ENCODE results near the gene SLC8A2. TPM values are rescaled to one million over a fixed set of nuclear protein-coding genes. Genes with fewer than 3 reads are reported as not detected.
A peak's percentile ranks its signal among the peaks of the same experiment; 100 is the strongest.

The SLC8A2 gene
- total RNA-seq, 1 experiment from 2014 or later = 11.3 TPM

DNA sequence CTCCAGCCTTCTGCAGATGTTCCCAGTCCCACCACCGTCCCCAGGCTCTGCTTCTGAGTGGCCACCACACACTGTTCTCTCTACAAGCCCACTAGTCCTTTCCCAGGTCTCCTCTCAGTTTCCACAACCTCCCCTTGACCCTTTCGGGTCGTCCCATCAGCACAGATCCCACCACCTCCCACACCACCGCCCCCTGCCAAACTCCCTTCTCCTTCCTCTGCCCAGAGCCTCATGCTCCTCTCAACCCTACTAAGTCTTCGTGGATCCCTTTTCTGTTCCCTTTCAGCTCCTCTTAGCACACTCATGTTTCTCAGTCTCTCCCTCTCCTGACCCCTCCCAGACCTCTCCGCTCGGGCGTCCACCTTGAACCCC is 41.2 kb upstream of the SLC8A2 start:
- no peaks in the 10 kb centered on the region for H4K20me1 ChIP-seq (ENCODE audit: control insufficient read depth, insufficient read depth, insufficient read length)
- no peaks in the 10 kb centered on the region for H3K27me3 ChIP-seq (ENCODE audit: insufficient read depth, low read length)
- no peak overlapping the region for H3K4me2 ChIP-seq (ENCODE audit: insufficient read depth, insufficient read length, low read length)
- H4K8ac ChIP-seq (replicated peaks; ENCODE audit: insufficient read length, low read depth, low read length) = no peak overlapping the region
- H3K4ac ChIP-seq (ENCODE audit: low read depth, low read length) = no peak overlapping the region
- no peak overlapping the region for H3K18ac ChIP-seq (ENCODE audit: insufficient read length, low read depth, low read length)
- no peaks in the 10 kb centered on the region for H3K9me3 ChIP-seq (ENCODE audit: control insufficient read depth, low read depth, low read length)
- Mint-ChIP-seq H3K9me3 (no peaks in the 10 kb centered on the region), H3K36me3 (ENCODE audit: insufficient read depth in 1 of 3, low read depth in 3 of 3) (peaks cover 0 to 4% (median 0%) of the 10 kb centered on the region in 3 experiments; a peak in 1 of 7 replicates), H3K27me3 (ENCODE audit: low read depth) (no peaks in the 10 kb centered on the region), H3K27ac (peak overlapping the region; percentile 9 to 77 (median 36); a peak in 3 of 7 replicates), H3K4me1 (peaks cover 23 to 33% of the 10 kb centered on the region in 2 experiments), H3K4me3 (peak overlapping the region; percentile 96)
- H2BK15ac ChIP-seq (ENCODE audit: low read depth, low read length) = no peak overlapping the region
- no peak overlapping the region for H2AFZ ChIP-seq (ENCODE audit: low read length)
- H2BK12ac ChIP-seq (ENCODE audit: insufficient read length, low read depth, low read length) = no peak overlapping the region
- H3K14ac ChIP-seq (ENCODE audit: insufficient read depth, low read length) = no peak overlapping the region
- H2BK5ac ChIP-seq (ENCODE audit: insufficient read length, low read length) = no peak overlapping the region
- WGBS (ENCODE audit: extremely low coverage, insufficient read length, low lambda C conversion rate) = no CpG with 5 or more reads among the region's 8 CpGs
- TF ChIP-seq, protein P1, sequence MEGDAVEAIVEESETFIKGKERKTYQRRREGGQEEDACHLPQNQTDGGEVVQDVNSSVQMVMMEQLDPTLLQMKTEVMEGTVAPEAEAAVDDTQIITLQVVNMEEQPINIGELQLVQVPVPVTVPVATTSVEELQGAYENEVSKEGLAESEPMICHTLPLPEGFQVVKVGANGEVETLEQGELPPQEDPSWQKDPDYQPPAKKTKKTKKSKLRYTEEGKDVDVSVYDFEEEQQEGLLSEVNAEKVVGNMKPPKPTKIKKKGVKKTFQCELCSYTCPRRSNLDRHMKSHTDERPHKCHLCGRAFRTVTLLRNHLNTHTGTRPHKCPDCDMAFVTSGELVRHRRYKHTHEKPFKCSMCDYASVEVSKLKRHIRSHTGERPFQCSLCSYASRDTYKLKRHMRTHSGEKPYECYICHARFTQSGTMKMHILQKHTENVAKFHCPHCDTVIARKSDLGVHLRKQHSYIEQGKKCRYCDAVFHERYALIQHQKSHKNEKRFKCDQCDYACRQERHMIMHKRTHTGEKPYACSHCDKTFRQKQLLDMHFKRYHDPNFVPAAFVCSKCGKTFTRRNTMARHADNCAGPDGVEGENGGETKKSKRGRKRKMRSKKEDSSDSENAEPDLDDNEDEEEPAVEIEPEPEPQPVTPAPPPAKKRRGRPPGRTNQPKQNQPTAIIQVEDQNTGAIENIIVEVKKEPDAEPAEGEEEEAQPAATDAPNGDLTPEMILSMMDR (conservative IDR thresholded peaks at IDR 0.05) = no peak
- no peak overlapping the region for H4K91ac ChIP-seq (ENCODE audit: insufficient read length, low read depth, low read length)
- H3K56ac ChIP-seq (ENCODE audit: insufficient read length, low read depth, low read length) = no peak overlapping the region
- H3T11ph ChIP-seq (ENCODE audit: low read length) = no peak overlapping the region
- no peak for DNase-seq
- no peak overlapping the region for H2BK20ac ChIP-seq (ENCODE audit: low read depth, low read length, poor library complexity, severe bottlenecking)
- H2BK120ac ChIP-seq (ENCODE audit: low read depth, low read length, poor library complexity, severe bottlenecking) = no peak overlapping the region
- H4K5ac ChIP-seq (ENCODE audit: insufficient read length, low read depth, low read length) = no peak overlapping the region
- no peak overlapping the region for H2AK5ac ChIP-seq (ENCODE audit: insufficient read length, low read length)
- peaks cover 10% of the 10 kb centered on the region; the same call in 1 of the 2 replicates for H3K79me2 ChIP-seq (ENCODE audit: insufficient read depth, low read length)
- no peak overlapping the region for H3K23ac ChIP-seq (ENCODE audit: insufficient read length, low read depth, low read length)
- H3K9ac ChIP-seq (ENCODE audit: extremely low read depth, insufficient read length, low read length) = no peak overlapping the region
- peaks cover 7% of the 10 kb centered on the region for H3K23me2 ChIP-seq (ENCODE audit: insufficient read length, low read depth, low read length, poor library complexity, severe bottlenecking)
- no peak overlapping the region for H3K27ac ChIP-seq (ENCODE audit: insufficient read length, low read depth, low read length)
- H3K4me1 ChIP-seq (ENCODE audit: insufficient read depth, low read length) = no peaks in the 10 kb centered on the region
- peaks cover 9% of the 10 kb centered on the region for H3K79me1 ChIP-seq (ENCODE audit: insufficient read depth, low read depth, low read length, poor library complexity, severe bottlenecking)

Data from H9 (cell line).